HL-60 (cell line): ENCODE data around the gene ABHD17B.

Experiments used
- POLR2AphosphoS5 ChIP-seq: IDR thresholded peaks from 2 replicates; pipeline ENCODE4 v1.6.1; 2012; ENCODE audit warnings: low read depth
- TF ChIP-seq, protein P1 (sequence below): IDR thresholded peaks from one replicate; pipeline ENCODE4 v1.5.1; 2011; ENCODE audit warnings: low read length, control low read depth, inconsistent platforms; ENCODE audit not compliant: insufficient read depth
- TF ChIP-seq, protein P2 (sequence below): IDR thresholded peaks from 2 replicates; pipeline ENCODE4 v1.6.1; 2012; ENCODE audit warnings: low read depth; ENCODE audit not compliant: insufficient replicate concordance

DNA sequence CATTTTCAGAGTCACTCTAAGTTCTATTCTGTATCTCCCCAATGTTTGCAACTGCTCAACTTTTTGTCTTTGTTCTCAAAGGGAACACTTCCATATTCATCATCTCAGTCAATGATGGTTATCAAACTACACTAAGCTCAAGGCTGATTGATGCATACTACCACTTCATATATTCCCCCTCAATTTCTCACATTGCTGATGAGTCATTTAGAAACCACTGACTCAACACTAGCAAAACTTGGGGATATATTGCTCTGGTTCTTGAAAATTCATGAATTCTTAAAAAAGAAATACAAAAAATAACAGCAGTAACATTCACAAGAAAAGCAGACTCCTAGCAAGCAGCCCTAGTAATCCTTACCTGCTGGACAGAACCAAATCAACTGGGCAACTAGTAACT lies 52.2 kb downstream of the ABHD17B start:
- TF ChIP-seq, protein P1, sequence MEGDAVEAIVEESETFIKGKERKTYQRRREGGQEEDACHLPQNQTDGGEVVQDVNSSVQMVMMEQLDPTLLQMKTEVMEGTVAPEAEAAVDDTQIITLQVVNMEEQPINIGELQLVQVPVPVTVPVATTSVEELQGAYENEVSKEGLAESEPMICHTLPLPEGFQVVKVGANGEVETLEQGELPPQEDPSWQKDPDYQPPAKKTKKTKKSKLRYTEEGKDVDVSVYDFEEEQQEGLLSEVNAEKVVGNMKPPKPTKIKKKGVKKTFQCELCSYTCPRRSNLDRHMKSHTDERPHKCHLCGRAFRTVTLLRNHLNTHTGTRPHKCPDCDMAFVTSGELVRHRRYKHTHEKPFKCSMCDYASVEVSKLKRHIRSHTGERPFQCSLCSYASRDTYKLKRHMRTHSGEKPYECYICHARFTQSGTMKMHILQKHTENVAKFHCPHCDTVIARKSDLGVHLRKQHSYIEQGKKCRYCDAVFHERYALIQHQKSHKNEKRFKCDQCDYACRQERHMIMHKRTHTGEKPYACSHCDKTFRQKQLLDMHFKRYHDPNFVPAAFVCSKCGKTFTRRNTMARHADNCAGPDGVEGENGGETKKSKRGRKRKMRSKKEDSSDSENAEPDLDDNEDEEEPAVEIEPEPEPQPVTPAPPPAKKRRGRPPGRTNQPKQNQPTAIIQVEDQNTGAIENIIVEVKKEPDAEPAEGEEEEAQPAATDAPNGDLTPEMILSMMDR: no peak
- no peak for TF ChIP-seq POLR2AphosphoS5
- TF ChIP-seq, protein P2, sequence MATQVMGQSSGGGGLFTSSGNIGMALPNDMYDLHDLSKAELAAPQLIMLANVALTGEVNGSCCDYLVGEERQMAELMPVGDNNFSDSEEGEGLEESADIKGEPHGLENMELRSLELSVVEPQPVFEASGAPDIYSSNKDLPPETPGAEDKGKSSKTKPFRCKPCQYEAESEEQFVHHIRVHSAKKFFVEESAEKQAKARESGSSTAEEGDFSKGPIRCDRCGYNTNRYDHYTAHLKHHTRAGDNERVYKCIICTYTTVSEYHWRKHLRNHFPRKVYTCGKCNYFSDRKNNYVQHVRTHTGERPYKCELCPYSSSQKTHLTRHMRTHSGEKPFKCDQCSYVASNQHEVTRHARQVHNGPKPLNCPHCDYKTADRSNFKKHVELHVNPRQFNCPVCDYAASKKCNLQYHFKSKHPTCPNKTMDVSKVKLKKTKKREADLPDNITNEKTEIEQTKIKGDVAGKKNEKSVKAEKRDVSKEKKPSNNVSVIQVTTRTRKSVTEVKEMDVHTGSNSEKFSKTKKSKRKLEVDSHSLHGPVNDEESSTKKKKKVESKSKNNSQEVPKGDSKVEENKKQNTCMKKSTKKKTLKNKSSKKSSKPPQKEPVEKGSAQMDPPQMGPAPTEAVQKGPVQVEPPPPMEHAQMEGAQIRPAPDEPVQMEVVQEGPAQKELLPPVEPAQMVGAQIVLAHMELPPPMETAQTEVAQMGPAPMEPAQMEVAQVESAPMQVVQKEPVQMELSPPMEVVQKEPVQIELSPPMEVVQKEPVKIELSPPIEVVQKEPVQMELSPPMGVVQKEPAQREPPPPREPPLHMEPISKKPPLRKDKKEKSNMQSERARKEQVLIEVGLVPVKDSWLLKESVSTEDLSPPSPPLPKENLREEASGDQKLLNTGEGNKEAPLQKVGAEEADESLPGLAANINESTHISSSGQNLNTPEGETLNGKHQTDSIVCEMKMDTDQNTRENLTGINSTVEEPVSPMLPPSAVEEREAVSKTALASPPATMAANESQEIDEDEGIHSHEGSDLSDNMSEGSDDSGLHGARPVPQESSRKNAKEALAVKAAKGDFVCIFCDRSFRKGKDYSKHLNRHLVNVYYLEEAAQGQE: no peak
